Stimulated activated memory B cell treated with anti-CD40 and anti-IgM and Interleukin-4, amounts not matched to agents 10 μg/mL and 1 μg/mL and 100 μg/mL, for 72 hours (primary cell): ENCODE results near the gene ATG5.

Experiments
- ATAC-seq: fragments of 150-1000 bp; cut with Tn5 transposase; 2 replicates; pipeline ENCODE4 v1.10.0; 2021
- H3K27ac Mint-ChIP-seq: one replicate; pipeline ENCODE4 v1.8.0; 2022; ENCODE audit warnings: mild to moderate bottlenecking, mixed read lengths
- H3K27me3 Mint-ChIP-seq: one replicate; pipeline ENCODE4 v1.8.0; 2022; ENCODE audit warnings: mixed read lengths
- H3K36me3 Mint-ChIP-seq: one replicate; pipeline ENCODE4 v1.8.0; 2022; ENCODE audit warnings: mixed read lengths
- H3K4me1 Mint-ChIP-seq: one replicate; pipeline ENCODE4 v1.8.0; 2022; ENCODE audit warnings: mixed read lengths
- H3K4me3 Mint-ChIP-seq: one replicate; pipeline ENCODE4 v1.8.0; 2022; ENCODE audit warnings: mild to moderate bottlenecking, moderate library complexity, mixed read lengths
- H3K9me3 Mint-ChIP-seq: one replicate; pipeline ENCODE4 v1.8.0; 2022; ENCODE audit warnings: mixed read lengths

The ATG5 gene

DNA sequence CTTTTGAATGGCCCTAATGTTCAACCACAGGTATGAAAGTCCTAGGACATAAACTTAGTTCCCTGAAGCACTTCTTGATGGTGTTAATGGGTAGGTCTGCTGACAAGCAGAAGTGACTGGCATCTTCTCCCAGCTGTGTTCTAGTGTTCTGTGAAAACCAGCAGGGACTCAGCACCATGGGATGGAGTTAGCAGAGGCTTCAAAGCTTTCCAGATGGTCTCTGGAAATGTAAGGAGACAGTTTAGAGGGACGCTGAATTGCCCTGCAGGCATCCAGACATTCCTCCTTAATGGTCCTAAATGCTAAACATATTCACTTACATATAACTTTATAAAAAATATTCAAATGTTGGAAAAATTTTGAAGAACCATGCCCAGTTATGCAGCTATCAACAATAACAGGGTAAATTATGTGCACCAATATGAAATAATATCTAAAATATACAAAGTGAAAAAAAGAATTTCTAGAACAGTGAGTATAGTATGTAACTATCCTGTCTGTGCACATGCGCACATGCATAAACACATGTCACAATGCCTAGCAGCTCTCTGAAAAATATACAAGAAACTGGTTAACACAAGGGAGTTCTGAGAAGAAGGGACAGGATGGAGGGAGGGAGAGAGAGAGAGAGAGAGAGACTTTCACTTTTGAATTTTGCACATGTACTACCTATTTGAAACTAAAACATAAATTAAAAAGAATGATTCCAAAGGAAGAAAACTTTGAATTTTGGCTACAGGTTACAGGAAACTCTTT lies 152.3 kb downstream of the ATG5 start:
- Mint-ChIP-seq H3K36me3 (peaks cover 6% of the 10 kb centered on the region), H3K4me3 (no peak overlapping the region), H3K9me3 (no peaks in the 10 kb centered on the region), H3K27ac (no peak overlapping the region), H3K27me3 (no peaks in the 10 kb centered on the region), H3K4me1 (peaks cover 21% of the 10 kb centered on the region)
- no peak for ATAC-seq

- no peaks in the 10 kb centered on the region for H3K9me3 Mint-ChIP-seq
- peak overlapping the region; percentile 9 for H3K27ac Mint-ChIP-seq
- peaks cover 6% of the 10 kb centered on the region for H3K36me3 Mint-ChIP-seq
- H3K4me3 Mint-ChIP-seq: no peak overlapping the region
- ATAC-seq: peak; percentile 61
- no peaks in the 10 kb centered on the region for H3K27me3 Mint-ChIP-seq
- H3K4me1 Mint-ChIP-seq: peaks cover 34% of the 10 kb centered on the region
Measured at GRCh38 chr6:106170030-106170791, 155.3 kb downstream of the ATG5 start.

DNA sequence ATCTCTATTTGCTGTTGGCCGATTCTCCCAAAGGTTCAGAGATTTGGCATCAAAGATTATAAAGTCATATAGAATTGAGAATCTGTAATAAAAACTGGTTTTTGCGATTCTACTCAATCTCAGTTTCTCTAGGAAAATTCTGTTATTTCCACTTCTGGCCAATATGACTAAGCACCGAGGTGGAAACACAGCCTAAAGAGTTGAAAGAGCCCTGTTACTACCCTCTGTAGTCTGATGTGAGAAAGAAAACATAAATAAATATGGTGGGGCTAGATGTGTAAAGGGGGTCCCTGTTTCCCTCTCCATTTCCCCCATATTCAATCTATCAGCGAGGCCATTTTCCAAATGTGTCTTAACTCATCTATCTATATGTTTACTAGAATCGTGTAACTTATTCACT lies 156.0 kb downstream of the ATG5 start:
- no peaks in the 10 kb centered on the region for H3K27me3 Mint-ChIP-seq
- no peak for ATAC-seq
- no peak overlapping the region for H3K4me3 Mint-ChIP-seq
- H3K4me1 Mint-ChIP-seq: peaks cover 40% of the 10 kb centered on the region
- peak overlapping the region; percentile 9 for H3K27ac Mint-ChIP-seq
- H3K9me3 Mint-ChIP-seq: no peaks in the 10 kb centered on the region
- peaks cover 9% of the 10 kb centered on the region for H3K36me3 Mint-ChIP-seq

DNA sequence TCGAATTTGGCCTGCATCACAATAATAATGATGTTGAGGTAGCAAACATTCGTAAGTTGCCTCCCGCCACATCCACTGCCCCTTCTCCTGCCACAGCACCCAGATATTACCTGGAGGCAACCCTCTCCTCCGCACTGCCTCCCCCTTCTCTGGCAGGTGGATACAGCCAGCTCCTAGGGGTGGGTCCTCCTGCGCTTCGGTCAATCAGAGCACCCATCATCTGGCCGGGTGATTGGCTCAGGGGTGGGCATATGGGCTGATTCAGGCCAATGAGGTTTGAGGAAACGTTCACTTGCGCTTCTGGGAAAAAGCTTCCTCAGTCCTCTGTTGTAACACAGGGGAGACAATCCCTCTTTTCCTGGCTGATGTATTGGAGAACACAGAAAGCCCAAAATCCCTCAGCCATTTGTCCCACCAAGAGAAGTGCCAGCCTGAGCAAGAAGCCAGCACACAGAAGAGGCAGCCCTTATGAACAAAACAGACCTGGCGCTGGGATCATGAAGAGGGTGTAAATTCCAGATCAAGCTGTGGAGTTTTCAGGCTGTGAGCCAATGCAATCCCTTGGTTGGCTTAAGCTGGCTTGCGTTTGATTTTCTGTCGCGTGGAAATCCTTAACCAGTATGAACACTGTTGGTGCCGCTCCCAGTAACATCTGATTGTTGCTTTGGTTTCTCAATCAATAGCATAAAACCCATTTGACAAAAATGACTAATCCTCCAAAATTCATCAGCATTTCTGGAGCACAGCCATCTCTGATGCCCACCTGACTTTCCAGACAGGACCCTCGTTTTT lies 157.3 kb downstream of the ATG5 start:
- no peaks in the 10 kb centered on the region for H3K27me3 Mint-ChIP-seq
- H3K36me3 Mint-ChIP-seq: peaks cover 11% of the 10 kb centered on the region
- H3K4me1 Mint-ChIP-seq: peaks cover 53% of the 10 kb centered on the region
- H3K27ac Mint-ChIP-seq: no peak overlapping the region
- H3K9me3 Mint-ChIP-seq: no peaks in the 10 kb centered on the region
- no peak for ATAC-seq
- H3K4me3 Mint-ChIP-seq: no peak overlapping the region

GRCh38 chr6:106167096-106167814 lies 158.3 kb downstream of the ATG5 start:
- no peak overlapping the region for H3K4me3 Mint-ChIP-seq
- no peaks in the 10 kb centered on the region for H3K9me3 Mint-ChIP-seq
- H3K4me1 Mint-ChIP-seq: peaks cover 60% of the 10 kb centered on the region
- peak overlapping the region; percentile 74 for H3K27ac Mint-ChIP-seq
- peaks cover 6% of the 10 kb centered on the region for H3K36me3 Mint-ChIP-seq
- no peaks in the 10 kb centered on the region for H3K27me3 Mint-ChIP-seq
- no peak for ATAC-seq

- H3K4me3 Mint-ChIP-seq: no peak overlapping the region
- no peaks in the 10 kb centered on the region for H3K27me3 Mint-ChIP-seq
- H3K4me1 Mint-ChIP-seq: peaks cover 60% of the 10 kb centered on the region
Measured at GRCh38 chr6:106165885-106166485, 159.6 kb downstream of the ATG5 start.

DNA sequence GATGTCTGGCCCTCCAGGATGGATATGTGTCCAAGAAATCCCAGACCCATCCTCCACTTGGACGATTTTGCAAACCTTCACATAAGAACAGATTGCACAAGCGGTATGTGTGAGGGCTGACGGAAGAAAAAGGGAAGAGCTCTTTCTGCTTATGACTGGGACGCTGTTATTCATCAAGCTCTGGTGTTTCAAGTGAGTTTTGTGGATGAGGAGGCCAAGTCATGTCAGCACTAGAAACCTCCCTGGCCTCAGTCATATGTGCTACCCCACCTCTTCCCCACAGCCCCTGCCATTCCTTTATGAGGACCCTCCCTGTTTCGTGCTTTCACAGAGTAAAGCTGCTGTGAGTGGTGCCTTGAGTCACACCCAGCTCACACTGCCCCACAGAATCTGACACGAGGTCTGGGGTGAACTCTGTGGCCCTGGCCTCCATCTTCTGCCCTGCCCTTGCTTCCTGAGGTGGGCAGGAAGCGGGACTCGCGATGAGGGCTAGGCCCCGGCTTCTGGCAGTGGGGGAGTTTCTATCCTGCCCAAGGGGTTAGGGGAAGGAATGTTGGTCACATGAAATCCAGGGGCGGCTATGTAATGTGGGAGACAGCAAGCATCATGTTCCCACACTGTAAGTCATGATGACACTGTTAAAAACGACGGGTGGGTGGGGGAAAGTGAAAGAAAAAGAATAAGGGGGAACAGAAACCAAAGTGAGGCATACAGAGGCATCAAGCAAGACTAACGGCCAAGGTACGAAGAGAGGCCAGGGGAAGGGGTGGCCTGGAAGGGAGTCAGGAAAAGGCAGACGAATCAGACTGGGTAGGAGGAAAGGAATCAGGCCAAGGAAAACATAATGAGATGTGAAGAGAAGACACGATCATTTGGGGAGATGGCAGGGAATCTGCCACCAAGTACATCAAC lies 161.3 kb downstream of the ATG5 start:
- H3K4me1 Mint-ChIP-seq: peaks cover 45% of the 10 kb centered on the region
- no peaks in the 10 kb centered on the region for H3K9me3 Mint-ChIP-seq
- H3K36me3 Mint-ChIP-seq: peaks cover 6% of the 10 kb centered on the region
- H3K27me3 Mint-ChIP-seq: no peaks in the 10 kb centered on the region
- H3K27ac Mint-ChIP-seq: peak overlapping the region; percentile 93
- peak; percentile 88 for ATAC-seq
- H3K4me3 Mint-ChIP-seq: peak overlapping the region; percentile 54

More at GRCh38 chr6:106165885-106166485, 159.6 kb downstream of the ATG5 start:
- H3K36me3 Mint-ChIP-seq: peaks cover 6% of the 10 kb centered on the region
- peak overlapping the region; percentile 48 for H3K27ac Mint-ChIP-seq
- H3K9me3 Mint-ChIP-seq: no peaks in the 10 kb centered on the region
- ATAC-seq: no peak

- Mint-ChIP-seq H3K4me1 (peaks cover 45% of the 10 kb centered on the region), H3K27me3 (no peaks in the 10 kb centered on the region), H3K9me3 (no peaks in the 10 kb centered on the region), H3K27ac (peak overlapping the region; percentile 93), H3K4me3 (peak overlapping the region; percentile 54), H3K36me3 (peaks cover 6% of the 10 kb centered on the region)
- peak; percentile 84 for ATAC-seq
Measured at GRCh38 chr6:106163446-106163965, 162.1 kb downstream of the ATG5 start.

DNA sequence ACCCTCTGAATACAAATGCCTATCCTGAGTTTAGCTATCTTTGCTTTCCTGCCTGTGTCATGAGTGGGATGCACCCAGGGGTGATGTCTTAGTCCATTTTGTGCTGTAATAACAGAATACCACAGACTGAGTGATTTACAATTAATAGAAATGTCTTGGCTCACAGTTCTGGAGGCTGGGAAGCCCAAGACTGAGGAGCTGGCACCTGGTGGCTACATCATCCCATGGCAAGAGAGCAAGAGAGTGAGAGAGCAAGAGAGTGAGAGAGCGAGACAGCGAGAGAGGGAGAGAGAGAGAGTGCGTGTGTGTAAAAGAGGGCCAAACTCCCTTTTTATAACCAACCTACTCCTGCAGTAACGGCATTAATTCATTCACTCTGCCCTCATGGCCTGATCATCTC lies 162.6 kb downstream of the ATG5 start:
- Mint-ChIP-seq H3K27ac (peak overlapping the region; percentile 93), H3K9me3 (no peaks in the 10 kb centered on the region), H3K27me3 (no peaks in the 10 kb centered on the region), H3K4me3 (peak overlapping the region; percentile 54), H3K4me1 (peaks cover 45% of the 10 kb centered on the region), H3K36me3 (peaks cover 6% of the 10 kb centered on the region)
- no peak for ATAC-seq

- no peak for ATAC-seq
- no peak overlapping the region for H3K4me3 Mint-ChIP-seq
- H3K36me3 Mint-ChIP-seq: peaks cover 6% of the 10 kb centered on the region
- no peaks in the 10 kb centered on the region for H3K9me3 Mint-ChIP-seq
- no peak overlapping the region for H3K27ac Mint-ChIP-seq
- peaks cover 40% of the 10 kb centered on the region for H3K4me1 Mint-ChIP-seq
- H3K27me3 Mint-ChIP-seq: no peaks in the 10 kb centered on the region
Measured at GRCh38 chr6:106161893-106162292, 163.7 kb downstream of the ATG5 start.

GRCh38 chr6:106161311-106161874 lies 164.2 kb downstream of the ATG5 start:
- H3K9me3 Mint-ChIP-seq: no peaks in the 10 kb centered on the region
- no peaks in the 10 kb centered on the region for H3K27me3 Mint-ChIP-seq
- H3K27ac Mint-ChIP-seq: no peak overlapping the region
- no peak overlapping the region for H3K4me3 Mint-ChIP-seq
- H3K36me3 Mint-ChIP-seq: peaks cover 6% of the 10 kb centered on the region
- no peak for ATAC-seq
- H3K4me1 Mint-ChIP-seq: peaks cover 35% of the 10 kb centered on the region

GRCh38 chr6:106160189-106160588 lies 165.4 kb downstream of the ATG5 start:
- no peak overlapping the region for H3K27ac Mint-ChIP-seq
- H3K36me3 Mint-ChIP-seq: peaks cover 6% of the 10 kb centered on the region
- H3K27me3 Mint-ChIP-seq: no peaks in the 10 kb centered on the region
- H3K9me3 Mint-ChIP-seq: no peaks in the 10 kb centered on the region
- ATAC-seq: no peak
- peaks cover 26% of the 10 kb centered on the region for H3K4me1 Mint-ChIP-seq
- no peak overlapping the region for H3K4me3 Mint-ChIP-seq

- peaks cover 3% of the 10 kb centered on the region for H3K36me3 Mint-ChIP-seq
- peaks cover 20% of the 10 kb centered on the region for H3K4me1 Mint-ChIP-seq
- no peak for ATAC-seq
- H3K9me3 Mint-ChIP-seq: no peaks in the 10 kb centered on the region
- H3K4me3 Mint-ChIP-seq: no peak overlapping the region
- H3K27ac Mint-ChIP-seq: peak overlapping the region; percentile 58
- no peaks in the 10 kb centered on the region for H3K27me3 Mint-ChIP-seq
Measured at GRCh38 chr6:106159531-106159940, 166.0 kb downstream of the ATG5 start.
